ENCODE data around the gene CTNS.

- TF ChIP-seq ZNF878 (CRISPR knock-in tag; IDR thresholded peaks at IDR 0.05) (no peak), TAF1 (CRISPR knock-in tag; IDR thresholded peaks at IDR 0.05) (no peak), ZNF280D (CRISPR knock-in tag; IDR thresholded peaks at IDR 0.05) (no peak), HDAC2 (CRISPR knock-in tag; IDR thresholded peaks at IDR 0.05) (no peak), CTCF (CRISPR knock-in tag; IDR thresholded peaks at IDR 0.05) (peak; percentile 41), FOXM1 (CRISPR knock-in tag; IDR thresholded peaks at IDR 0.05) (no peak), ATF2 (CRISPR knock-in tag; IDR thresholded peaks at IDR 0.05) (no peak), PAX8 (CRISPR knock-in tag; IDR thresholded peaks at IDR 0.05; ENCODE audit: borderline replicate concordance) (no peak)
- TF ChIP-seq, protein P1, sequence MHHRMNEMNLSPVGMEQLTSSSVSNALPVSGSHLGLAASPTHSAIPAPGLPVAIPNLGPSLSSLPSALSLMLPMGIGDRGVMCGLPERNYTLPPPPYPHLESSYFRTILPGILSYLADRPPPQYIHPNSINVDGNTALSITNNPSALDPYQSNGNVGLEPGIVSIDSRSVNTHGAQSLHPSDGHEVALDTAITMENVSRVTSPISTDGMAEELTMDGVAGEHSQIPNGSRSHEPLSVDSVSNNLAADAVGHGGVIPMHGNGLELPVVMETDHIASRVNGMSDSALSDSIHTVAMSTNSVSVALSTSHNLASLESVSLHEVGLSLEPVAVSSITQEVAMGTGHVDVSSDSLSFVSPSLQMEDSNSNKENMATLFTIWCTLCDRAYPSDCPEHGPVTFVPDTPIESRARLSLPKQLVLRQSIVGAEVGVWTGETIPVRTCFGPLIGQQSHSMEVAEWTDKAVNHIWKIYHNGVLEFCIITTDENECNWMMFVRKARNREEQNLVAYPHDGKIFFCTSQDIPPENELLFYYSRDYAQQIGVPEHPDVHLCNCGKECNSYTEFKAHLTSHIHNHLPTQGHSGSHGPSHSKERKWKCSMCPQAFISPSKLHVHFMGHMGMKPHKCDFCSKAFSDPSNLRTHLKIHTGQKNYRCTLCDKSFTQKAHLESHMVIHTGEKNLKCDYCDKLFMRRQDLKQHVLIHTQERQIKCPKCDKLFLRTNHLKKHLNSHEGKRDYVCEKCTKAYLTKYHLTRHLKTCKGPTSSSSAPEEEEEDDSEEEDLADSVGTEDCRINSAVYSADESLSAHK (CRISPR knock-in tag; IDR thresholded peaks at IDR 0.05; ENCODE audit: borderline replicate concordance): no peak
- TF ChIP-seq, protein P2, sequence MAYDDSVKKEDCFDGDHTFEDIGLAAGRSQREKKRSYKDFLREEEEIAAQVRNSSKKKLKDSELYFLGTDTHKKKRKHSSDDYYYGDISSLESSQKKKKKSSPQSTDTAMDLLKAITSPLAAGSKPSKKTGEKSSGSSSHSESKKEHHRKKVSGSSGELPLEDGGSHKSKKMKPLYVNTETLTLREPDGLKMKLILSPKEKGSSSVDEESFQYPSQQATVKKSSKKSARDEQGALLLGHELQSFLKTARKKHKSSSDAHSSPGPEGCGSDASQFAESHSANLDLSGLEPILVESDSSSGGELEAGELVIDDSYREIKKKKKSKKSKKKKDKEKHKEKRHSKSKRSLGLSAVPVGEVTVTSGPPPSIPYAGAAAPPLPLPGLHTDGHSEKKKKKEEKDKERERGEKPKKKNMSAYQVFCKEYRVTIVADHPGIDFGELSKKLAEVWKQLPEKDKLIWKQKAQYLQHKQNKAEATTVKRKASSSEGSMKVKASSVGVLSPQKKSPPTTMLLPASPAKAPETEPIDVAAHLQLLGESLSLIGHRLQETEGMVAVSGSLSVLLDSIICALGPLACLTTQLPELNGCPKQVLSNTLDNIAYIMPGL (CRISPR knock-in tag; IDR thresholded peaks at IDR 0.05; ENCODE audit: borderline replicate concordance in 1 of 2, low read depth in 1 of 2): no peak
Measured at GRCh38 chr17:3691617-3692067, 55.1 kb downstream of the CTNS start.

All from HepG2 (cell line).